Gastrocnemius medialis (tissue), 4 donors: ENCODE measurements around the gene PYM1. TPM values are rescaled to one million over a fixed set of nuclear protein-coding genes. Genes with fewer than 3 reads are reported as not detected.

ENCODE experiments used
- ATAC-seq, 2 donors: fragments of 150-250 bp; one replicate each; pipeline ENCODE4 v1.9.1; 2016
- DNase-seq, 2 donors: peaks; one replicate each; pipeline ENCODE4 v3.0.0-alpha.2; 2019
- H3K27ac ChIP-seq, 4 donors: fragments of 200-600 bp; sonication (generic); 1 replicate in 1 of 4; 2 replicates in 3 of 4; pipeline ENCODE4 v1.5.1; 2016 to 2018; ENCODE audit warnings: mild to moderate bottlenecking in 2 of 4, moderate library complexity in 1 of 4
- H3K27me3 ChIP-seq, 3 donors: fragments of 200-600 bp; sonication (generic) in 2 of 3; 1 replicate in 1 of 3; 2 replicates in 2 of 3; pipeline versions ENCODE4 v1.5.1 to v1.6.0; 2016 to 2019; ENCODE audit warnings: mild to moderate bottlenecking in 1 of 3, moderate library complexity in 1 of 3
- H3K36me3 ChIP-seq, 2 donors: fragments of 200-600 bp; sonication (generic) in 1 of 2; one replicate each; pipeline ENCODE4 v1.5.1; 2017 to 2018
- H3K4me1 ChIP-seq, 2 donors: fragments of 200-600 bp; sonication (generic) in 1 of 2; one replicate each; pipeline ENCODE4 v1.5.1; 2016 to 2017; ENCODE audit warnings: mild to moderate bottlenecking in 2 of 2
- H3K4me3 ChIP-seq, 4 donors: fragments of 200-600 bp; sonication (generic) in 3 of 4; 1 replicate in 1 of 4; 2 replicates in 3 of 4; pipeline ENCODE4 v1.5.1; 2016 to 2019; ENCODE audit warnings: mild to moderate bottlenecking in 2 of 4
- H3K9me3 ChIP-seq, 3 donors: fragments of 200-600 bp; sonication (generic) in 2 of 3; 1 replicate in 1 of 3; 2 replicates in 2 of 3; pipeline ENCODE4 v1.5.1; 2016 to 2019
- CTCF ChIP-seq, 5 experiments: fragments of 450-650 bp in 3 of 5; fragments of 200-600 bp in 2 of 5; sonication (generic) in 2 of 5; IDR thresholded peaks in 4 of 5; conservative IDR thresholded peaks in 1 of 5; 1 replicate in 4 of 5; 2 replicates in 1 of 5; pipeline ENCODE4 v1.5.1; 2016 to 2019; ENCODE audit warnings: antibody characterized with exemption in 5 of 5, mild to moderate bottlenecking in 3 of 5, moderate library complexity in 3 of 5
- POLR2A ChIP-seq, 2 donors: fragments of 450-650 bp; IDR thresholded peaks; one replicate each; pipeline ENCODE4 v1.6.1; 2017; ENCODE audit warnings: antibody characterized with exemption in 2 of 2, mild to moderate bottlenecking in 2 of 2, moderate library complexity in 2 of 2
- in situ Hi-C, 4 donors: fragments of 200-750 bp; cut with MboI; loops; one replicate each; pipeline versions ENCODE4 v1.15.0 to v1.8.0; 2017; ENCODE audit warnings: low sequenced_read_pairs in 4 of 4
- intact Hi-C: fragments of 100-400 bp; cut with DNase I; formaldehyde crosslinking; loops from one replicate; pipeline ENCODE4 v1.15.1; 2023; ENCODE audit warnings: low total_unique reads
- total RNA-seq, 4 donors: library from RNA; depleted of rRNA; stranded (reverse); fragments of >200 nt; gene quantifications; one replicate each; pipeline versions ENCODE4 v1.1.0 to v1.2.3, GENCODE V29; 2016

PYM1 gene
- total RNA-seq, 4 donors from 2014 or later = 12.8 to 24.5 (median 15.9) TPM

- no peak overlapping the region for H3K27ac ChIP-seq
- H3K9me3 ChIP-seq = no peaks in the 10 kb centered on the region
- peaks cover 0 to 3% (median 0%) of the 10 kb centered on the region in 3 donors for H3K27me3 ChIP-seq
- in situ Hi-C loops = no loop called here
- DNase-seq (no peak), ATAC-seq (no peak)
- no peak overlapping the region for H3K4me3 ChIP-seq
- TF ChIP-seq CTCF (IDR thresholded peaks at IDR 0.05 in 4 of 5, conservative IDR thresholded peaks at IDR 0.05 in 1 of 5) = no peak
- TF ChIP-seq POLR2A (IDR thresholded peaks at IDR 0.05) = no peak
- intact Hi-C loops = no loop called here
- no peaks in the 10 kb centered on the region for H3K36me3 ChIP-seq
- peaks cover 14 to 15% of the 10 kb centered on the region in 2 donors for H3K4me1 ChIP-seq
Observed at GRCh38 chr12:55963760-55964159, 36.1 kb upstream of the PYM1 start.

- H3K27ac ChIP-seq = no peak overlapping the region
- no peaks in the 10 kb centered on the region for H3K9me3 ChIP-seq
- DNase-seq (no peak), ATAC-seq (no peak)
- no peak overlapping the region for H3K4me3 ChIP-seq
- TF ChIP-seq CTCF (IDR thresholded peaks at IDR 0.05 in 4 of 5, conservative IDR thresholded peaks at IDR 0.05 in 1 of 5) (no peak), POLR2A (IDR thresholded peaks at IDR 0.05) (no peak)
- H3K36me3 ChIP-seq = no peaks in the 10 kb centered on the region
- H3K4me1 ChIP-seq = no peaks in the 10 kb centered on the region
- no peaks in the 10 kb centered on the region for H3K27me3 ChIP-seq
- in situ Hi-C loops = no loop called here
- intact Hi-C loops = no loop called here
Observed at GRCh38 chr12:55957106-55957859, 29.6 kb upstream of the PYM1 start.

GRCh38 chr12:55955800-55956508 is 28.3 kb upstream of the PYM1 start:
- Histone ChIP-seq H3K27ac (no peak overlapping the region), H3K4me3 (no peak overlapping the region), H3K27me3 (no peaks in the 10 kb centered on the region), H3K9me3 (no peaks in the 10 kb centered on the region), H3K36me3 (no peaks in the 10 kb centered on the region), H3K4me1 (no peaks in the 10 kb centered on the region)
- TF ChIP-seq CTCF (IDR thresholded peaks at IDR 0.05 in 4 of 5, conservative IDR thresholded peaks at IDR 0.05 in 1 of 5) (no peak), POLR2A (IDR thresholded peaks at IDR 0.05) (no peak)
- in situ Hi-C loops (no loop called here), intact Hi-C loops (no loop called here)
- ATAC-seq = no peak
- DNase-seq = no peak

- no peak for TF ChIP-seq POLR2A (IDR thresholded peaks at IDR 0.05)
- no peak for TF ChIP-seq CTCF (IDR thresholded peaks at IDR 0.05 in 4 of 5, conservative IDR thresholded peaks at IDR 0.05 in 1 of 5)
- intact Hi-C loops (no loop called here), in situ Hi-C loops (no loop called here)
- H3K27ac ChIP-seq = no peak overlapping the region
- H3K9me3 ChIP-seq = no peaks in the 10 kb centered on the region
- H3K36me3 ChIP-seq = no peaks in the 10 kb centered on the region
- no peak for ATAC-seq
- DNase-seq = no peak
- no peaks in the 10 kb centered on the region for H3K4me1 ChIP-seq
- H3K4me3 ChIP-seq = no peak overlapping the region
- H3K27me3 ChIP-seq = no peaks in the 10 kb centered on the region
Observed at GRCh38 chr12:55955344-55955743, 27.6 kb upstream of the PYM1 start.
